ENCODE data around the gene DOCK2.

- TF ChIP-seq, protein P1, sequence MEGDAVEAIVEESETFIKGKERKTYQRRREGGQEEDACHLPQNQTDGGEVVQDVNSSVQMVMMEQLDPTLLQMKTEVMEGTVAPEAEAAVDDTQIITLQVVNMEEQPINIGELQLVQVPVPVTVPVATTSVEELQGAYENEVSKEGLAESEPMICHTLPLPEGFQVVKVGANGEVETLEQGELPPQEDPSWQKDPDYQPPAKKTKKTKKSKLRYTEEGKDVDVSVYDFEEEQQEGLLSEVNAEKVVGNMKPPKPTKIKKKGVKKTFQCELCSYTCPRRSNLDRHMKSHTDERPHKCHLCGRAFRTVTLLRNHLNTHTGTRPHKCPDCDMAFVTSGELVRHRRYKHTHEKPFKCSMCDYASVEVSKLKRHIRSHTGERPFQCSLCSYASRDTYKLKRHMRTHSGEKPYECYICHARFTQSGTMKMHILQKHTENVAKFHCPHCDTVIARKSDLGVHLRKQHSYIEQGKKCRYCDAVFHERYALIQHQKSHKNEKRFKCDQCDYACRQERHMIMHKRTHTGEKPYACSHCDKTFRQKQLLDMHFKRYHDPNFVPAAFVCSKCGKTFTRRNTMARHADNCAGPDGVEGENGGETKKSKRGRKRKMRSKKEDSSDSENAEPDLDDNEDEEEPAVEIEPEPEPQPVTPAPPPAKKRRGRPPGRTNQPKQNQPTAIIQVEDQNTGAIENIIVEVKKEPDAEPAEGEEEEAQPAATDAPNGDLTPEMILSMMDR (IDR thresholded peaks at IDR 0.05): no peak
- TF ChIP-seq POLR2A (IDR thresholded peaks at IDR 0.05): no peak
These were observed 74.6 kb downstream of the DOCK2 start for GRCh38 chr5:169711551-169712225.

All from uterus (tissue), 2 donors.